Measurements from ENCODE around the gene TRIML1.
"Not testable (repeated sequence)": the region's sequence is repeated elsewhere in the genome, so short reads cannot be mapped to it uniquely, and the experiment has no call there.

TRIML1 gene

GRCh38 chr4:188158336-188158735 lies 19.1 kb downstream of the TRIML1 start (continued):
- TF ChIP-seq ZNF280D (tag by site-specific recombination; IDR thresholded peaks at IDR 0.05) (no peak), KLF16 (tag by site-specific recombination; IDR thresholded peaks at IDR 0.05) (no peak), HOXA7 (CRISPR knock-in tag; IDR thresholded peaks at IDR 0.05; ENCODE audit: borderline replicate concordance) (no peak), ZNF423 (tag by site-specific recombination; IDR thresholded peaks at IDR 0.05) (no peak), ZNF561 (tag by site-specific recombination; IDR thresholded peaks at IDR 0.05; ENCODE audit: borderline replicate concordance) (no peak), ZNF18 (tag by site-specific recombination; IDR thresholded peaks at IDR 0.05) (no peak), ZNF335 (tag by site-specific recombination; conservative IDR thresholded peaks at IDR 0.05) (no peak), OVOL3 (tag by site-specific recombination; IDR thresholded peaks at IDR 0.05) (no peak), ZNF112 (tag by site-specific recombination; IDR thresholded peaks at IDR 0.05) (no peak), ZNF214 (tag by site-specific recombination; IDR thresholded peaks at IDR 0.05; ENCODE audit: borderline replicate concordance) (no peak), ZNF114 (tag by site-specific recombination; IDR thresholded peaks at IDR 0.05) (no peak)
- TF ChIP-seq, protein P1, sequence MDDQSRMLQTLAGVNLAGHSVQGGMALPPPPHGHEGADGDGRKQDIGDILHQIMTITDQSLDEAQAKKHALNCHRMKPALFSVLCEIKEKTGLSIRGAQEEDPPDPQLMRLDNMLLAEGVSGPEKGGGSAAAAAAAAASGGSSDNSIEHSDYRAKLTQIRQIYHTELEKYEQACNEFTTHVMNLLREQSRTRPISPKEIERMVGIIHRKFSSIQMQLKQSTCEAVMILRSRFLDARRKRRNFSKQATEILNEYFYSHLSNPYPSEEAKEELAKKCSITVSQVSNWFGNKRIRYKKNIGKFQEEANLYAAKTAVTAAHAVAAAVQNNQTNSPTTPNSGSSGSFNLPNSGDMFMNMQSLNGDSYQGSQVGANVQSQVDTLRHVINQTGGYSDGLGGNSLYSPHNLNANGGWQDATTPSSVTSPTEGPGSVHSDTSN (CRISPR knock-in tag; IDR thresholded peaks at IDR 0.05): no peak

DNA sequence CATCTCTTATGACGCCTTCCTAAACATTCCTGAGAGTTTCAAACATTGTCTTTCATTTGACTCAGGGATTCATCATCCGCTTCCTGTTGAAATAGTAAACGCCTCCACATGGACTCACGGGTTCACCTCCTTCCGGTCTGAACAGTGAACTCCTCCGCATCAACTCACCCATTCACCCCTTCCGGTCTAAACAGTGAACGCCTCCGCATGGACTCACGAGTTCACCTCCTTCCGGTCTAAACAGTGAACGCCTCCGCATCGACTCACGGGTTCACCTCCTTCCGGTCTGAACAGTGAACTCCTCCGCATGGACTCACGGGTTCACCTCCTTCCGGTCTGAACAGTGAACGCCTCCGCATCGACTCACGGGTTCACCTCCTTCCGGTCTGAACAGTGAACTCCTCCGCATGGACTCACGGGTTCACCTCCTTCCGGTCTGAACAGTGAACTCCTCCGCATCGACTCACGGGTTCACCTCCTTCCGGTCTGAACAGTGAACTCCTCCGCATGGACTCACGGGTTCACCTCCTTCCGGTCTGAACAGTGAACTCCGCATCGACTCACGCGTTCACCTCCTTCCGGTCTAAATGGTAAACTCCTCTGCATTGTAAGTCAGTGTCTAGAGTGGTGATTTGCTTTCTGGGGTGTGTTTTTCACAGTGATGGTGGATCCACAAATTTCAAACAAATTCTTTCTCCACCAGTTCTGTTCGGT lies 20.4 kb downstream of the TRIML1 start:
- peak; percentile 85 for TF ChIP-seq SETDB1 (IDR thresholded peaks at IDR 0.05; ENCODE audit: insufficient read length, low read length)
- CTCF ChIA-PET; POLR2A ChIA-PET; H3K4me1 ChIP-seq (ENCODE audit: control insufficient read depth, insufficient read depth, low read length); H3K27ac ChIP-seq (ENCODE audit: extremely low read depth, low read depth, low read length); H3K36me3 ChIP-seq (ENCODE audit: control insufficient read depth in 2 of 2, insufficient read depth in 1 of 2, low read length in 2 of 2); H3K9me3 ChIP-seq (ENCODE audit: control insufficient read depth, insufficient read depth, low read depth, low read length): not testable (repeated sequence)
- H3K4me3 ChIP-seq (ENCODE audit: low read depth, low read length): peak overlapping the region; percentile 30

GRCh38 chr4:188160406-188160805 lies 21.2 kb downstream of the TRIML1 start:
- ChIA-PET CTCF (no interaction called here), POLR2A (interaction anchor here (0.7 kb wide), 1 partner anchor 143 kb away, joined by 4 read pairs; no protein-coding TSS in a partner anchor)
- no peak for TF ChIP-seq HOXC10 (CRISPR knock-in tag; IDR thresholded peaks at IDR 0.05)
- TF ChIP-seq, protein P2, sequence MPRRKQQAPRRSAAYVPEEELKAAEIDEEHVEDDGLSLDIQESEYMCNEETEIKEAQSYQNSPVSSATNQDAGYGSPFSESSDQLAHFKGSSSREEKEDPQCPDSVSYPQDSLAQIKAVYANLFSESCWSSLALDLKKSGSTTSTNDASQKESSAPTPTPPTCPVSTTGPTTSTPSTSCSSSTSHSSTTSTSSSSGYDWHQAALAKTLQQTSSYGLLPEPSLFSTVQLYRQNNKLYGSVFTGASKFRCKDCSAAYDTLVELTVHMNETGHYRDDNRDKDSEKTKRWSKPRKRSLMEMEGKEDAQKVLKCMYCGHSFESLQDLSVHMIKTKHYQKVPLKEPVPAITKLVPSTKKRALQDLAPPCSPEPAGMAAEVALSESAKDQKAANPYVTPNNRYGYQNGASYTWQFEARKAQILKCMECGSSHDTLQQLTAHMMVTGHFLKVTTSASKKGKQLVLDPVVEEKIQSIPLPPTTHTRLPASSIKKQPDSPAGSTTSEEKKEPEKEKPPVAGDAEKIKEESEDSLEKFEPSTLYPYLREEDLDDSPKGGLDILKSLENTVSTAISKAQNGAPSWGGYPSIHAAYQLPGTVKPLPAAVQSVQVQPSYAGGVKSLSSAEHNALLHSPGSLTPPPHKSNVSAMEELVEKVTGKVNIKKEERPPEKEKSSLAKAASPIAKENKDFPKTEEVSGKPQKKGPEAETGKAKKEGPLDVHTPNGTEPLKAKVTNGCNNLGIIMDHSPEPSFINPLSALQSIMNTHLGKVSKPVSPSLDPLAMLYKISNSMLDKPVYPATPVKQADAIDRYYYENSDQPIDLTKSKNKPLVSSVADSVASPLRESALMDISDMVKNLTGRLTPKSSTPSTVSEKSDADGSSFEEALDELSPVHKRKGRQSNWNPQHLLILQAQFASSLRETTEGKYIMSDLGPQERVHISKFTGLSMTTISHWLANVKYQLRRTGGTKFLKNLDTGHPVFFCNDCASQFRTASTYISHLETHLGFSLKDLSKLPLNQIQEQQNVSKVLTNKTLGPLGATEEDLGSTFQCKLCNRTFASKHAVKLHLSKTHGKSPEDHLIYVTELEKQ (tag by site-specific recombination; IDR thresholded peaks at IDR 0.05; ENCODE audit: borderline replicate concordance): no peak
- TF ChIP-seq ZSCAN30 (tag by site-specific recombination; IDR thresholded peaks at IDR 0.05): no peak
- peak overlapping the region; percentile 30 for H3K4me3 ChIP-seq (ENCODE audit: low read depth, low read length)
- H3K4me1 ChIP-seq (ENCODE audit: control insufficient read depth, insufficient read depth, low read length): no peaks in the 10 kb centered on the region
- no peaks in the 10 kb centered on the region for H3K36me3 ChIP-seq (ENCODE audit: control insufficient read depth in 2 of 2, insufficient read depth in 1 of 2, low read length in 2 of 2)
- no peak overlapping the region for H3K27ac ChIP-seq (ENCODE audit: extremely low read depth, low read depth, low read length)
- no peaks in the 10 kb centered on the region for H3K9me3 ChIP-seq (ENCODE audit: control insufficient read depth, insufficient read depth, low read depth, low read length)
